Subcutaneous adipose tissue (tissue), 4 donors: Measurements from ENCODE around the gene KIF5C. TPM values are rescaled to one million over a fixed set of nuclear protein-coding genes. Genes with fewer than 3 reads are reported as not detected.

Experiments used
- CTCF ChIP-seq: fragments of 450-650 bp; IDR thresholded peaks from one replicate; pipeline ENCODE4 v1.5.1; 2016; ENCODE audit warnings: low read depth, mild to moderate bottlenecking, control low read depth, antibody characterized with exemption, moderate library complexity
- total RNA-seq, 4 donors: library from RNA; depleted of rRNA; stranded (reverse); fragments of >200 nt; gene quantifications; one replicate each; pipeline ENCODE4 v1.1.0, GENCODE V29; 2016

KIF5C gene
- total RNA-seq, 4 donors from 2014 or later = 1.5 to 4.6 (median 2.0) TPM

GRCh38 chr2:148967578-148967977, 92.6 kb downstream of the KIF5C start:
- TF ChIP-seq CTCF = no peak

GRCh38 chr2:148968301-148968700, 93.3 kb downstream of the KIF5C start:
- no peak for TF ChIP-seq CTCF

- no peak for TF ChIP-seq CTCF
Measured at GRCh38 chr2:148968776-148969319, 93.8 kb downstream of the KIF5C start.

GRCh38 chr2:148969659-148970061, 94.6 kb downstream of the KIF5C start:
- no peak for TF ChIP-seq CTCF

GRCh38 chr2:148970385-148970784, 95.4 kb downstream of the KIF5C start:
- TF ChIP-seq CTCF = no peak

- TF ChIP-seq CTCF = no peak
Measured at GRCh38 chr2:148971547-148971946, 96.5 kb downstream of the KIF5C start.

- no peak for TF ChIP-seq CTCF
Measured at GRCh38 chr2:148974095-148974494, 99.1 kb downstream of the KIF5C start.
